ENCODE measurements around the gene ADAT3.

DNA sequence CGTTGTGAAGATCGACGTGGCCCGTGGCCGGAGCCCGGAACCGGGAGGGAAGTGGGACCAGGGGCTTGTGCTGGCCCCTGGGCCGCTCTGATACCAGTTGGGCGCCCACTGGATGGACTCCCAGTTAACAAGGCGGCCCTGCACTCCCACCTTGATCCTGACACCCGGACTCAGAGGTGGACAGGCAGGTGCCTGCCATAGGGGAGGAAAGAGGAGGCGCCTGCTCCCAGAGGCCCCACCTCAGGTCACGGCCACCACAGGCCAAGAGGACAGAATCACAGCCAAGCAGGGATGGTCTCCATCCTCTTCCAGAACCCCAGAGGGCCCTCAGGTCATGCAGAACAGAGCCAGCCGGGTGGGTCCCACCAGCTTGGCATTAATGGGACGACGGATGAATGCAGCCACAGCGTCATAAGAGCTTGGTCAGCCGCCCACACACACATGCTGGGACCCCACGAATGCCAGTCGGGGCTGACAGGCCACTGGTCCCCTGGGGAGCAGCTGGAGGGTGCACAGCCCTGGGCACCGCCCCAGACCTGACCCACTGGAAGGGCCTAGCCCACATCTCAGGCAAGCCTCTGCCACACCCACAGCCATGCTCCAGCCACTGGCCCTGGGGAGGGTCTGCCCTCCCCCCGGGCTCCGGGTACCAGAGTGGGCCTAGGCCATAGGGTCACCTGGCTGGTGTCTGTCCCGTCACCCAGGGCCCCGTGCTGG lies 32.2 kb upstream of the ADAT3 start:
- TF ChIP-seq, protein P1, sequence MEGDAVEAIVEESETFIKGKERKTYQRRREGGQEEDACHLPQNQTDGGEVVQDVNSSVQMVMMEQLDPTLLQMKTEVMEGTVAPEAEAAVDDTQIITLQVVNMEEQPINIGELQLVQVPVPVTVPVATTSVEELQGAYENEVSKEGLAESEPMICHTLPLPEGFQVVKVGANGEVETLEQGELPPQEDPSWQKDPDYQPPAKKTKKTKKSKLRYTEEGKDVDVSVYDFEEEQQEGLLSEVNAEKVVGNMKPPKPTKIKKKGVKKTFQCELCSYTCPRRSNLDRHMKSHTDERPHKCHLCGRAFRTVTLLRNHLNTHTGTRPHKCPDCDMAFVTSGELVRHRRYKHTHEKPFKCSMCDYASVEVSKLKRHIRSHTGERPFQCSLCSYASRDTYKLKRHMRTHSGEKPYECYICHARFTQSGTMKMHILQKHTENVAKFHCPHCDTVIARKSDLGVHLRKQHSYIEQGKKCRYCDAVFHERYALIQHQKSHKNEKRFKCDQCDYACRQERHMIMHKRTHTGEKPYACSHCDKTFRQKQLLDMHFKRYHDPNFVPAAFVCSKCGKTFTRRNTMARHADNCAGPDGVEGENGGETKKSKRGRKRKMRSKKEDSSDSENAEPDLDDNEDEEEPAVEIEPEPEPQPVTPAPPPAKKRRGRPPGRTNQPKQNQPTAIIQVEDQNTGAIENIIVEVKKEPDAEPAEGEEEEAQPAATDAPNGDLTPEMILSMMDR (IDR thresholded peaks at IDR 0.05): no peak
- no peak for TF ChIP-seq EZH2 (IDR thresholded peaks at IDR 0.05)
